Sciatic nerve (tissue), 2 donors: Measurements from ENCODE around the gene NAA11. TPM values are rescaled to one million over a fixed set of nuclear protein-coding genes. Genes with fewer than 3 reads are reported as not detected.

Source experiments
- ATAC-seq: fragments of 200-7000 bp; cut with Tn5 transposase; one replicate; pipeline ENCODE4 v1.9.1; 2020; ENCODE audit warnings: mild to moderate bottlenecking, moderate library complexity
- DNase-seq: peaks from one replicate; pipeline ENCODE4 v3.0.0-alpha.2; 2020; ENCODE audit warnings: low spot score
- intact Hi-C: fragments of 100-400 bp; cut with DNase I; formaldehyde crosslinking; loops from one replicate; pipeline ENCODE4 v1.14.2; 2022
- total RNA-seq: library from RNA; stranded (reverse); fragmentation: NEBNext Ultra II Directional; extraction: Animal tissue kit (Norgen Biotek cat#: 25700); gene quantifications from one replicate; pipeline ENCODE4 v1.2.1, GENCODE V29; 2021
- donor health status: DM: no; HTN: no; CAD: no.
- donor health status: DM: no; HTN: no; CAD: no.

NAA11 gene
- total RNA-seq, 1 donor from 2014 or later: not detected

- intact Hi-C loops: no loop called here
- DNase-seq (no peak), ATAC-seq (no peak)
Measured at GRCh38 chr4:79272126-79272525, 53.7 kb downstream of the NAA11 start.

- no peak for DNase-seq
- intact Hi-C loops: no loop called here
- no peak for ATAC-seq
Measured at GRCh38 chr4:79267671-79268070, 58.2 kb downstream of the NAA11 start.

Other genes with a start within 250 kb of the NAA11 start
- gene GK2, start 82.2 kb upstream of the NAA11 start, total RNA-seq: not detected